ENCODE measurements around the gene RETN.

Gene RETN

GRCh38 chr19:7694499-7694898 lies 25.6 kb downstream of the RETN start:
- Histone ChIP-seq H3K4me1 (peaks cover 29% of the 10 kb centered on the region), H3K4me3 (no peak overlapping the region), H3K27ac (no peak overlapping the region), H3K9ac (no peak overlapping the region), H3K36me3 (no peaks in the 10 kb centered on the region), H3K9me3 (0 out of 2 replicates have a peak, but pooled peaks cover 10% of the 10 kb centered on the region), H3K4me2 (peak overlapping the region; percentile 76), H4K20me1 (peaks cover 16% of the 10 kb centered on the region; the same call in 1 of the 2 replicates), H3K27me3 (no peaks in the 10 kb centered on the region)
- TF ChIP-seq Cebpa-rat (IDR thresholded peaks at IDR 0.05) = no peak

- Histone ChIP-seq H3K27ac (no peak overlapping the region), H3K9me3 (0 out of 2 replicates have a peak, but pooled peaks cover 3% of the 10 kb centered on the region), H3K4me1 (peaks cover 54% of the 10 kb centered on the region), H3K36me3 (no peaks in the 10 kb centered on the region), H3K27me3 (no peaks in the 10 kb centered on the region), H3K4me3 (no peak overlapping the region), H3K9ac (no peak overlapping the region), H3K4me2 (no peak overlapping the region), H4K20me1 (peaks cover 16% of the 10 kb centered on the region; the same call in 1 of the 2 replicates)
- TF ChIP-seq Cebpa-rat (IDR thresholded peaks at IDR 0.05) = no peak
These were observed 29.0 kb downstream of the RETN start for GRCh38 chr19:7697721-7698287.

GRCh38 chr19:7698583-7698982 lies 29.7 kb downstream of the RETN start:
- TF ChIP-seq Cebpa-rat (IDR thresholded peaks at IDR 0.05) = no peak
- H3K4me2 ChIP-seq = no peak overlapping the region
- no peaks in the 10 kb centered on the region for H3K9me3 ChIP-seq
- no peak overlapping the region for H3K27ac ChIP-seq
- H3K4me3 ChIP-seq = no peak overlapping the region
- no peaks in the 10 kb centered on the region for H3K27me3 ChIP-seq
- no peak overlapping the region for H3K9ac ChIP-seq
- H3K36me3 ChIP-seq = no peaks in the 10 kb centered on the region
- H4K20me1 ChIP-seq = peaks cover 16% of the 10 kb centered on the region; the same call in 1 of the 2 replicates
- peaks cover 60% of the 10 kb centered on the region for H3K4me1 ChIP-seq

GRCh38 chr19:7699003-7699402 lies 30.2 kb downstream of the RETN start:
- TF ChIP-seq Cebpa-rat (IDR thresholded peaks at IDR 0.05) = no peak
- Histone ChIP-seq H3K4me1 (peaks cover 62% of the 10 kb centered on the region), H3K27me3 (no peaks in the 10 kb centered on the region), H3K4me2 (peak overlapping the region; percentile 7; the same call in 1 of the 2 replicates), H3K9ac (no peak overlapping the region), H3K9me3 (no peaks in the 10 kb centered on the region), H3K27ac (no peak overlapping the region), H4K20me1 (peaks cover 16% of the 10 kb centered on the region; the same call in 1 of the 2 replicates), H3K36me3 (no peaks in the 10 kb centered on the region), H3K4me3 (no peak overlapping the region)

- H3K9me3 ChIP-seq = no peaks in the 10 kb centered on the region
- H3K36me3 ChIP-seq = no peaks in the 10 kb centered on the region
- no peak overlapping the region for H3K9ac ChIP-seq
- no peak overlapping the region for H3K4me3 ChIP-seq
- peaks cover 62% of the 10 kb centered on the region for H3K4me1 ChIP-seq
- no peak overlapping the region for H3K27ac ChIP-seq
- H4K20me1 ChIP-seq = peaks cover 10% of the 10 kb centered on the region; the same call in 1 of the 2 replicates
- TF ChIP-seq Cebpa-rat (IDR thresholded peaks at IDR 0.05) = no peak
- no peaks in the 10 kb centered on the region for H3K27me3 ChIP-seq
- H3K4me2 ChIP-seq = peak overlapping the region; percentile 7; the same call in 1 of the 2 replicates
These were observed 30.9 kb downstream of the RETN start for GRCh38 chr19:7699417-7700401.

GRCh38 chr19:7701049-7701653 lies 32.3 kb downstream of the RETN start:
- H3K9me3 ChIP-seq = no peaks in the 10 kb centered on the region
- H3K4me1 ChIP-seq = peaks cover 62% of the 10 kb centered on the region
- H3K9ac ChIP-seq = no peak overlapping the region
- no peak overlapping the region for H3K4me3 ChIP-seq
- H4K20me1 ChIP-seq = no peaks in the 10 kb centered on the region
- H3K36me3 ChIP-seq = no peaks in the 10 kb centered on the region
- no peaks in the 10 kb centered on the region for H3K27me3 ChIP-seq
- H3K4me2 ChIP-seq = no peak overlapping the region
- no peak overlapping the region for H3K27ac ChIP-seq
- TF ChIP-seq Cebpa-rat (IDR thresholded peaks at IDR 0.05) = no peak

- Histone ChIP-seq H3K9ac (peak within 1 kb of the TSS; percentile 40; the same call in 1 of the 2 replicates), H3K9me3 (no peaks in the 10 kb centered on the region), H4K20me1 (no peaks in the 10 kb centered on the region), H3K36me3 (no peaks in the 10 kb centered on the region), H3K4me2 (peak within 1 kb of the TSS; percentile 63), H3K4me1 (peaks cover 69% of the 10 kb centered on the region), H3K4me3 (no peak within 1 kb of the TSS), H3K27me3 (no peaks in the 10 kb centered on the region), H3K27ac (peak within 1 kb of the TSS; percentile 19)
- no peak for TF ChIP-seq Cebpa-rat (IDR thresholded peaks at IDR 0.05)
These were observed 33.0 kb downstream of the RETN start, which contains the start of gene FCER2 for GRCh38 chr19:7701654-7702457. TSS of gene FCER2 (minus strand) at chr19:7702131. CDS start at chr19:7699760, 2,371 bp downstream.

- Histone ChIP-seq H3K9ac (no peak overlapping the region), H3K27ac (no peak overlapping the region), H3K9me3 (no peaks in the 10 kb centered on the region), H3K36me3 (no peaks in the 10 kb centered on the region), H4K20me1 (no peaks in the 10 kb centered on the region), H3K27me3 (no peaks in the 10 kb centered on the region), H3K4me3 (no peak overlapping the region), H3K4me1 (peaks cover 84% of the 10 kb centered on the region), H3K4me2 (no peak overlapping the region)
- no peak for TF ChIP-seq Cebpa-rat (IDR thresholded peaks at IDR 0.05)
These were observed 34.5 kb downstream of the RETN start for GRCh38 chr19:7703332-7703731.

Data from BLaER1 (cell line).